IMR-90 (cell line): ENCODE measurements around the gene FBLN1. TPM values are rescaled to one million over a fixed set of nuclear protein-coding genes. Genes with fewer than 3 reads are reported as not detected.

Experiments
- ATAC-seq: fragments of 200-7000 bp; cut with Tn5 transposase; 2 replicates; pipeline ENCODE4 v1.9.1; 2020; ENCODE audit warnings: low read depth, mild to moderate bottlenecking, moderate library complexity
- BruUV-seq: library from RNA; stranded (reverse); fragments of 400-500 nt; replicated peaks from 2 replicates; lab custom pipeline; 2021; lab: Mats Ljungman, UMichigan
- CTCF ChIA-PET: fragments of 300-600 bp; formaldehyde crosslinking; extraction: SDS; loops from one replicate; lab custom pipeline; 2021; ENCODE audit warnings: antibody characterized with exemption; lab: Yijun Ruan, JAX
- POLR2A ChIA-PET: fragments of 300-600 bp; sonication (Branson Sonifier 250); formaldehyde crosslinking; loops from one replicate; lab custom pipeline; 2022; ENCODE audit warnings: antibody characterized with exemption; ENCODE audit not compliant: unreplicated experiment; lab: Charles Lee
- DNase-seq: peaks from one replicate; pipeline ENCODE4 v3.0.0; 2013
- H2AFZ ChIP-seq: replicated peaks from 2 replicates; pipeline ENCODE3; 2013; ENCODE audit warnings: low read length, mild to moderate bottlenecking; ENCODE audit not compliant: poor library complexity
- H2AK5ac ChIP-seq: 2 replicates; pipeline ENCODE4 v1.6.1; 2013; ENCODE audit warnings: low read depth, low read length, inconsistent platforms
- H2AK9ac ChIP-seq: replicated peaks from 2 replicates; pipeline ENCODE3; 2013; ENCODE audit warnings: mild to moderate bottlenecking, low read depth, low read length, moderate library complexity; ENCODE audit not compliant: poor library complexity
- H2BK120ac ChIP-seq: 2 replicates; pipeline ENCODE4 v1.6.1; 2013; ENCODE audit warnings: low read depth, low read length, inconsistent platforms
- H2BK15ac ChIP-seq: 3 replicates; pipeline ENCODE4 v1.6.1; 2013; ENCODE audit warnings: low read depth, low read length, inconsistent platforms
- H2BK20ac ChIP-seq: 2 replicates; pipeline ENCODE4 v1.6.1; 2013; ENCODE audit warnings: low read depth, mild to moderate bottlenecking, inconsistent platforms, low read length, moderate library complexity
- H2BK5ac ChIP-seq: 2 replicates; pipeline ENCODE4 v1.6.1; 2013; ENCODE audit warnings: mild to moderate bottlenecking, low read depth, low read length, inconsistent platforms; ENCODE audit not compliant: poor library complexity, severe bottlenecking
- H3K14ac ChIP-seq: replicated peaks from 2 replicates; pipeline ENCODE4 v1.6.1; 2013; ENCODE audit warnings: low read depth, low read length, inconsistent platforms
- H3K18ac ChIP-seq: 2 replicates; pipeline ENCODE4 v1.6.1; 2013; ENCODE audit warnings: low read depth, low read length, control low read depth
- H3K23ac ChIP-seq: 2 replicates; pipeline ENCODE4 v1.6.1; 2013; ENCODE audit warnings: low read depth, low read length, inconsistent platforms
- H3K27ac ChIP-seq: 2 replicates; pipeline ENCODE4 v1.5.1; 2013; ENCODE audit warnings: mild to moderate bottlenecking, control low read depth, low read length; ENCODE audit not compliant: insufficient read depth
- H3K27me3 ChIP-seq: 2 replicates; pipeline ENCODE4 v1.6.1; 2013; ENCODE audit warnings: low read length; ENCODE audit not compliant: control insufficient read depth, insufficient read depth
- H3K36me3 ChIP-seq: 2 replicates; pipeline ENCODE4 v1.6.1; 2013; ENCODE audit warnings: low read length, mixed read lengths; ENCODE audit not compliant: control insufficient read depth, insufficient read depth
- H3K4ac ChIP-seq: 2 replicates; pipeline ENCODE4 v1.6.1; 2013; ENCODE audit warnings: low read depth, low read length, inconsistent platforms
- H3K4me1 ChIP-seq: 2 replicates; pipeline ENCODE4 v1.6.1; 2013; ENCODE audit warnings: low read length, mixed read lengths; ENCODE audit not compliant: control insufficient read depth, insufficient read depth
- H3K4me2 ChIP-seq: 2 replicates; pipeline ENCODE4 v1.6.1; 2013; ENCODE audit warnings: low read depth, mild to moderate bottlenecking, control low read depth, low read length, moderate library complexity
- H3K4me3 ChIP-seq: 2 replicates; pipeline ENCODE4 v1.5.1; 2013; ENCODE audit warnings: low read depth, mild to moderate bottlenecking, control low read depth, low read length, moderate library complexity; ENCODE audit not compliant: insufficient read depth
- H3K56ac ChIP-seq: 2 replicates; pipeline ENCODE4 v1.6.1; 2013; ENCODE audit warnings: low read length, inconsistent platforms; ENCODE audit not compliant: insufficient read depth; ENCODE audit errors: extremely low read depth
- H3K79me1 ChIP-seq, 2 experiments: 2 replicates each; pipeline ENCODE4 v1.6.1; 2013; ENCODE audit warnings: low read length in 2 of 2, inconsistent platforms in 1 of 2, low read depth in 1 of 2
- H3K9ac ChIP-seq: 2 replicates; pipeline ENCODE4 v1.6.1; 2013; ENCODE audit warnings: low read depth, low read length, control low read depth
- H3K9me1 ChIP-seq: 2 replicates; pipeline ENCODE4 v1.6.1; 2013; ENCODE audit warnings: low read length, inconsistent platforms; ENCODE audit not compliant: insufficient read depth
- H3K9me3 ChIP-seq: 2 replicates; pipeline ENCODE4 v1.6.1; 2013; ENCODE audit warnings: low read length; ENCODE audit not compliant: control insufficient read depth, insufficient read depth
- H4K20me1 ChIP-seq: 2 replicates; pipeline ENCODE4 v1.6.1; 2013; ENCODE audit warnings: low read length, inconsistent platforms; ENCODE audit not compliant: insufficient read depth
- H4K5ac ChIP-seq: 2 replicates; pipeline ENCODE4 v1.6.1; 2013; ENCODE audit warnings: mild to moderate bottlenecking, low read depth, low read length, control low read depth
- H4K8ac ChIP-seq, 2 experiments: 2 replicates each; pipeline ENCODE4 v1.6.1; 2013; ENCODE audit warnings: low read depth in 2 of 2, low read length in 2 of 2, control low read depth in 1 of 2, inconsistent platforms in 1 of 2
- H4K91ac ChIP-seq: 2 replicates; pipeline ENCODE4 v1.6.1; 2013; ENCODE audit warnings: low read depth, low read length, inconsistent platforms; ENCODE audit not compliant: insufficient read depth
- MXI1 ChIP-seq: IDR thresholded peaks from 2 replicates; pipeline ENCODE4 v1.6.1; 2012; ENCODE audit warnings: low read depth, mild to moderate bottlenecking, low read length, moderate library complexity, borderline replicate concordance
- RAD21 ChIP-seq: IDR thresholded peaks from 2 replicates; pipeline ENCODE4 v1.6.1; 2012; ENCODE audit warnings: low read length, improper control_type of control experiment
- WGBS, 2 experiments: methylation state at CpG; one replicate each; pipeline versions ENCODE4 v1.1.5 to v1.1.7; 2013; ENCODE audit warnings: missing lambda C conversion rate in 2 of 2; ENCODE audit not compliant: insufficient read length in 1 of 2; ENCODE audit errors: extremely low coverage in 2 of 2; 5-methylcytosine and 5-hydroxymethylcytosine counted together
- dilution Hi-C: fragments of 300-500 bp; cut with HindIII; formaldehyde crosslinking; loops from one replicate; pipeline ENCODE4 v1.14.3; 2018; ENCODE audit warnings: low sequenced_read_pairs; ENCODE audit not compliant: unreplicated experiment
- in situ Hi-C: fragments of 300-500 bp; cut with MboI; formaldehyde crosslinking; loops from 3 replicates; pipeline ENCODE4 v1.14.3; 2019; ENCODE audit warnings: low sequenced_read_pairs, inconsistent platforms, mixed read lengths
- intact Hi-C: fragments of 100-400 bp; cut with micrococcal nuclease; formaldehyde crosslinking; loops from 2 replicates; pipeline ENCODE4 v1.10.0; 2022
- polyA plus RNA-seq, 3 experiments: library from polyadenylated mRNA; depleted of rRNA; stranded (reverse); fragments of >200 nt; gene quantifications; 2 replicates each; pipeline ENCODE4 v1.2.3, GENCODE V29; 2012; ENCODE audit warnings: low replicate concordance in 1 of 3
- total RNA-seq: library from RNA; depleted of rRNA; stranded (reverse); fragments of >200 nt; gene quantifications from 2 replicates; pipeline ENCODE4 v1.2.3, GENCODE V29; 2012

The FBLN1 gene
- total and polyA plus RNA-seq, 2 of the 4 experiments (the other 2 are of a cell fraction), result 11.3 to 87.9 TPM

DNA sequence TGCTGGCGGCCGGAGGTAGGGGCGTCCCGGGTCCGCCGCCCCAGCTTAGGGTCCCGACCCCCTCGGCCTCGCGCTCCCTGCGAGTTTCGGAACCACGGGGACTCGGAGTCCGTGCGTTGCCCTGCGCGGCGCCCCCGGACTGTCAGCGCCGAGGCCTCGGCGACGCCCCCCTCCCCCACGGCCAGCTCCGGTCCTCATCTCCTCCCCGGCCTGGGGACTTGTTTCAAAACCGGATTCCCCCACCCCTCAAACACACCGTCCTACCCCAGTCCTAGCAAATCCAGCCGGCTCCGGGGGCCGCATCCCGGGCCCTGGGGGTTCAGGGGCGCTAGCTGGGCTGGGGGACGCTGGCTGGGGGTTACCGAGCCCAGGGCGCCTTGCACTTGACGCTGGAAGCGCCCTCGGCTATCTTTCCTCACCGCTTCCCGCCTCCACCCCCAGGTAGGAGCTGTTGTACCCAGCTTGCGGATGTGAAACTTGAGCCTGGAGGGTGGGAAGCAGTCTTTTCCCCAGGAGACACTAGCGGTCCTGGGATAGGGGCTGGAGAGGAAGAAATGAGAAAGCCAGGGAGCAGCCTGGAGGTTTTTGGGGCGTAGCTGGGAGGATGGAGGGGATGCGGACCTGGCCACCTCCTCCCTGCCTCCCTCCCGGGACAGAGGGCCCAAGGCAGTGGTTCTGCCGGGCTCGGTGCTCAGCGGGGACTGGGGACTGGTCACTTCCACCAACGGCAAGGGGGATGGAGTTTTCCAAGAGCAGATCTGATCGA lies 550 bp downstream of the FBLN1 start:
- peaks cover 15% of the 10 kb centered on the region; the same call in 1 of the 2 replicates for H4K20me1 ChIP-seq
- TF ChIP-seq RAD21 (no peak), MXI1 (0 out of 2 replicates have a peak, but pooled peaks have one; percentile 7)
- BruUV-seq, result no TSS peak
- peak overlapping the region; percentile 36; the same call in 1 of the 2 replicates for H2BK20ac ChIP-seq
- H4K8ac ChIP-seq, result peak overlapping the region; percentile 44 to 96; a peak in 2 of 4 replicates
- in situ Hi-C loops (no loop called here), intact Hi-C loops (no loop called here), dilution Hi-C loops (no loop called here)
- H3K36me3 ChIP-seq, result peaks cover 14% of the 10 kb centered on the region; the same call in 1 of the 2 replicates
- peaks cover 14 to 53% of the 10 kb centered on the region in 2 experiments; a peak in 3 of 4 replicates for H3K79me1 ChIP-seq
- H2BK15ac ChIP-seq, result peak overlapping the region; percentile 84; the same call in 2 of the 3 replicates
- peaks cover 25% of the 10 kb centered on the region for H3K4me1 ChIP-seq
- ChIA-PET CTCF (interaction anchor here (1.1 to 1.7 kb wide), 4 partner anchors 30 to 51 kb away, joined by 3 to 8 read pairs (median 4); no protein-coding TSS in a partner anchor), POLR2A (interaction anchor here (0.6 kb wide), 1 partner anchor 88 kb away, joined by 10 read pairs; no protein-coding TSS in a partner anchor)
- peak overlapping the region; percentile 90 for H4K91ac ChIP-seq
- peak overlapping the region; percentile 82 for H3K56ac ChIP-seq
- H3K23ac ChIP-seq, result peak overlapping the region; percentile 61
- peak overlapping the region; percentile 84 for H3K4me2 ChIP-seq
- peak overlapping the region; percentile 43 for H2BK5ac ChIP-seq
- H2AK9ac ChIP-seq, result peak overlapping the region; percentile 96
- peak overlapping the region; percentile 95 for H2BK120ac ChIP-seq
- H3K4ac ChIP-seq, result peak overlapping the region; percentile 97
- no peaks in the 10 kb centered on the region for H3K27me3 ChIP-seq
- peak overlapping the region; percentile 90 for H2AFZ ChIP-seq
- H3K14ac ChIP-seq, result peak overlapping the region; percentile 53
- peak overlapping the region; percentile 88 for H2AK5ac ChIP-seq
- H3K9me1 ChIP-seq, result peaks cover 12% of the 10 kb centered on the region
- peak overlapping the region; percentile 80 for H3K4me3 ChIP-seq
- H3K9me3 ChIP-seq, result no peaks in the 10 kb centered on the region
- H3K9ac ChIP-seq, result peak overlapping the region; percentile 88
- H3K27ac ChIP-seq, result peak overlapping the region; percentile 90
- DNase-seq (no peak), ATAC-seq (peak; percentile 7)
- 0% methylated on average over 6 of the region's 53 CpGs; no CpG with 5 or more reads in 1 of the 2 experiments for WGBS, 2 experiments
- H4K5ac ChIP-seq, result peak overlapping the region; percentile 43
- H3K18ac ChIP-seq, result peak overlapping the region; percentile 82
